ENCODE measurements around the gene TTC28.
"Not testable (repeated sequence)": the region's sequence is repeated elsewhere in the genome, so short reads cannot be mapped to it uniquely, and the experiment has no call there.

Gene TTC28

GRCh38 chr22:28480000-28480715 lies 199.5 kb downstream of the TTC28 start:
- no peak for DNase-seq

GRCh38 chr22:28478564-28478963 lies 201.1 kb downstream of the TTC28 start:
- no peak for DNase-seq

DNA sequence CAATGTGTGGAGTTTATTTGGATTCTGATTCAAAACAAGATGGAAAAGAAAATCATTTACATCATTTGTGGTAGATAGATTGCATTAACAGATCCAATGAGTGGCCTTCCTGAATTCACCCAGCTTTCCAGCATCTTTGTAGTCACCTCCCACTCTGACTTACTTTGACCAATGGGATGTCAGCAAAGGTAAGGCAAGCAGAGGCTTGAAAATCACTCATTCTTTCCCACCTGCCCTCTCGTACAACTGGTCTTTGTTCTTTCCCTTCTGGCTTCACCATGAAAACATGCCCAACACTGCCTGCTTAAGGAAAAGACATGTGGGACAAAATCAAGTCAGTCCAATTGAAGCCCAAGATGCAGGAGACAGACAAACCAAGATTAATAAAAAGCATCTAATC lies 202.1 kb downstream of the TTC28 start:
- no peak for DNase-seq

- no peak for DNase-seq
Observed at GRCh38 chr22:28474330-28474729, 205.3 kb downstream of the TTC28 start.

- DNase-seq: no peak
Observed at GRCh38 chr22:28473258-28473657, 206.4 kb downstream of the TTC28 start.

GRCh38 chr22:28467055-28467454 lies 212.6 kb downstream of the TTC28 start:
- DNase-seq: not testable (repeated sequence)

DNA sequence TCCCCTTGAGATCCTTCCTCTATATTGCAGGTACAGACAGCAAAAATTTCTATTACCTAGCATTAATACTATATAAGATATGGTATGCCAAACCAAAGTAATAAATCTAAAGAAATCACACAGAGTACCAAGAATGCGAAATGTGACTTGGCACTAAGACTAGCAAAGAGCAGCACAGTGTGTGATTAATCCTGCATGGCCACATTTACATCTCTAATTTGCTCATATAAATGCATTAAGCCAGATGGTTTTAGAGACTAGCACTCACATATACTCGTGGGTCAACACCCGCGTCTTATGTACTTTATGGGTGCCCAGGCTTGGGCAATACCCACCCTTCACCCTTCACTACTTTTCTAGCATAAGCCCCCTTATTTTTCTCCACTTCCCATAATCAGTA lies 213.2 kb downstream of the TTC28 start:
- no peak for DNase-seq

GRCh38 chr22:28465841-28466240 lies 213.8 kb downstream of the TTC28 start:
- no peak for DNase-seq

DNA sequence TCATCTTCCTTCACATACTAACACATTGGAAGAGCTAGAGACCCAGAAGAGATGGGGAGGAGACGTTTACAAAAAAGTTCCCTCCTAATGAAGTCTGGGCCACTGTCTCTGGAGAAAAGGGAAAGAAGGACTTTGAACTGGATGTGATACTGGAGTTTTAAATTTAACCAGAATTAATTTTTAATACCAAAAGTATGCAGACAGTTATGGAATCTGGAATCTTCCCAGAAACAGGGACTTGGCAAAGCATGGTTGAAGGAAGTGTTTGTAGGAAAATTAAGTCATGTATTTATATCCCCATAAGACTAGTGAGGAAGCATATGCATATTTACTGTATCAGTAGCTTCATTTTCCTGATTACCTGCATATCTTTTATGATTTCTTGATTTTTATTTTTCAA lies 215.5 kb downstream of the TTC28 start:
- no peak for DNase-seq

GRCh38 chr22:28463408-28463807 lies 216.2 kb downstream of the TTC28 start:
- DNase-seq: not testable (repeated sequence)

- no peak for DNase-seq
Observed at GRCh38 chr22:28462901-28463300, 216.7 kb downstream of the TTC28 start.

GRCh38 chr22:28462041-28462440 lies 217.6 kb downstream of the TTC28 start:
- DNase-seq: no peak

- no peak for DNase-seq
Observed at GRCh38 chr22:28454431-28455064, 225.1 kb downstream of the TTC28 start.

DNA sequence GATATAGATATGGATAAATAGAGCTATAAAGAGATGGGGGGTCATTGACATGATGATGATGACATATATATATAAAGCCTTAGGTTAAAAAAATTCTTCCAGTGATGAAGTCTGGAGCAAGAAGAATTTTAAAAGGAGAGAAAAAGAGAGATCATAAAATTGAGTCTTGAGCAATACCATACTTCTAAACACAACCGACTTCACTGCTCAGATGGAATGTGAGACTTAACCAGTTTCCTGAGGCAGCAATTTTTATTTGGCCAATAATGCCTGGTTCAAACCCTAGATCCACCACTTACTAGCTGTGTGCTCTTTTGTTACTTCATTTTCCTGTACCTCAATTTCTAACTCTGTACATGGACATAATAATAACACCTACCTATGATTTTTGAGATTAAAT lies 229.5 kb downstream of the TTC28 start:
- no peak for DNase-seq

DNA sequence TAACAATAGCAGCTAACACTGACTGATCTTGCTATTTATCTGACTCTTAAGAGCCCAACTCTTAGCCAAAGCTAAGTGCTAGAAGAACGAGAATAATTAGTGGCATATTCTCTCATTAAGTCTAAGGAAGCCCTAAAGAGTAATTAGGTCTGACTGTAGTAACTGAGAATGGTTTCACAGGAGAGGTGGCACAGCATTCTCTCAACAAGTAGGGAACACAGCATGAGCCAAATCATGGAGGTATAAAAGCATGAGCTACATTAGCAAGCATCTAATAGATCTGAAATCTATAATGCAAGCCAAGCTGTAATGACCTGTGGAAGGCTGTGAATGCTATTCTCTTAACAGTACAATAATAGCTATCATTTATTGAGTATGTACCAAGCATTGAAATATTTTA lies 230.6 kb downstream of the TTC28 start:
- DNase-seq: no peak

DNA sequence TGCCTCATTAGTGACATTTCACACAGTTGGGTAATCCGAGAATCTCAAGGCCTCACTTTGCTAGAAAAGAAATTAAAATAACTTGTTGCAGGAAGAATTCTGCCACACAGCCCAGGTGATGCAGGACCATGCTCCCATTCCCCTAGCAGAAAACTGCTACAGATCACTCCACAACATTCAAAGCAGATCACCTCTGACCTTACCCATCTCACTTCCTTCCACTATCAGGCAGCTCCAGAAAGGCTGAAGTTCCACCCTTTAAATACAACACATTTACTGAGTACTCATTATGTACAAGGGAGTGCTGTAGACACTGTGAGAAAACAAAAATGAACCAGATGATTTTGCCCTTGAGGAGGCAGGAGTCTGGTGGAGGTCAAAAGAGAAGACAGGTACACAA lies 231.0 kb downstream of the TTC28 start:
- DNase-seq: no peak

DNA sequence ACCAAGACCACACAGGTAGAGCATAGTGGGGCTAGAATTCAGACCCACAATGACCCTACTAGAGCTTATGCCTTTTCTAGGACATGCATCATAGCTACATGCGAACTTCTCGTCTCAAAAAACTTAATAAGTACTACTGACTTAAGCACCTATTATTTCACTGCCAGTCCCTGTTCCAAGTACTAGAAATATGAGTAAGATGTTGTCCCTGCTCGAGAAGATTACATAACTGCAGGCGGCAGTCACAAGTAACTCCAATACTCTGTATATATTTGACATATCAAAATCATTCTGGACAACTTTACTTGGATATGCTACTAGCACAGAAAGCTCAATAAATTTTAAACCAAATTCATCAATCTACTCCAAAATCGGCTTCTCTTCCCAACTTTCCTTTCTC lies 235.0 kb downstream of the TTC28 start:
- no peak for DNase-seq

GRCh38 chr22:28443526-28443876 lies 236.1 kb downstream of the TTC28 start:
- DNase-seq: peak in 1 of 2 experiments; percentile 1

DNA sequence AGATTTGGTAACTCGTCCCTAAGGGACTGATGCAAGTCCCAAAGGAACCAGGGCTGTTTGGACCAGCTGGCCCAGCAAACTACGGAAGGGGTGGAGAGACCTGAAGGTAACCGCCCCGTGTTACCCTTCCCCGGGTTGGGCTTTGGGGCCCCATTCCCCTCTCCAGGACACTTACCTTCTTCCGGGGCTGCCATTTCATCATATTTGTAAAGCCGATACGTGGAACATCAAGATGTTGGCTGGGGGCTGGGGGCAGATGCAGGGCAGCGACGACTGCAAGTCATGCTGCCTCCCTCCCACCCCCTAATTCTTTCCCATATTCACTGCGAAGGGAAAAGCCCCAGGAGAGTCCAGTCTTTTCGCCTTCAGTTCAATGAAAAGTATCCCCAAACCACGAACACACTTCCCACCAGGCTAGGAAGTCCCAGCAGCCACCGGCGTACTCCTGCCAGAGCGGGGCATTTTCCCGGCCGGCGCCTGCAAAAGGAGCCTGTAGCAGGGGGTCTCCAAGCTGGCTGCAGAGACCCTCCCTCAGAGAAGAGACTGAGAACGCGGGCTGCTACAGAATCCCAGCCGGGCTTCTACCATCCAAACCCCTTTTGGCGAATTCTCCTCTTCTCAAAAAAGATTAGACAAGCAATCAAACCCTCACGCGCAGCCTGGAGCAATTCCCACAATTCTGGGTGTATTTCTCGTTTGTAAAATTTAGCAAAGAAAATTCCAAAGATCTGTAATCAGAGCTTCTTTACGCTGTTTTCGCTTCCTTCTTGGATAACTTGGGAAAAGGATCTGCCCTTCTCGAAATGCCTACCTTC lies 236.7 kb downstream of the TTC28 start:
- no peak for DNase-seq

DNA sequence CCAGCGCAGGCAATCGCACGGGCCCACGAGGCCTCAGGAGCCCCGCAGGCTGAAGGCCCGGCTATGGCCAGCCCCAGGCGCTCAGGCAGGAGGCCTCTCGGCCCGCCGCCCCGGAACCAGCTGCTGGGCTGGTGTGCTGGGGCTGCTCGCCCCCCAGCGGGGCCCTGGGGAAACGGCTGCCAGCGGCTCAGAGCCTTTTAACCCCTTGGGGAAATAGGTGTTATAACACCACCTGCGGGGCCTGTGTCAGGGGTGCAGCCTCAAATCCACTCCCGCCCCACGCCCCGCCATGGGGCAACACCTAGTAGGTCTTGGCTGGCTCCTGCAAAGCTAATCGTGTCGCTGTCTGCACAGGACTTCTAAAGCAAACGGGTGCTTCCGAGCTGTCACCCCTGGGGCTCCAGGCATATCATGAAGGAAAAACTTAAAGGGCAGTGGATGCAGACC lies 237.4 kb downstream of the TTC28 start:
- DNase-seq: peak; percentile 42 to 45

GRCh38 chr22:28441720-28442263 lies 237.8 kb downstream of the TTC28 start:
- DNase-seq: no peak

GRCh38 chr22:28440592-28441390 lies 238.8 kb downstream of the TTC28 start:
- DNase-seq: no peak

All from activated CD4-positive, alpha-beta T cell treated with anti-CD3 and anti-CD28 coated beads, Interleukin-2, amount 50 U/mL, for 4 hours (primary cell).